ENCODE data around the gene TMEM88. TPM values are rescaled to one million over a fixed set of nuclear protein-coding genes. Genes with fewer than 3 reads are reported as not detected.

Gene TMEM88
- total and polyA plus RNA-seq, 2 of the 13 experiments (the other 11 are each of a cell fraction or from before 2014, with no cell fraction given): 0.31 to 0.66 TPM

DNA sequence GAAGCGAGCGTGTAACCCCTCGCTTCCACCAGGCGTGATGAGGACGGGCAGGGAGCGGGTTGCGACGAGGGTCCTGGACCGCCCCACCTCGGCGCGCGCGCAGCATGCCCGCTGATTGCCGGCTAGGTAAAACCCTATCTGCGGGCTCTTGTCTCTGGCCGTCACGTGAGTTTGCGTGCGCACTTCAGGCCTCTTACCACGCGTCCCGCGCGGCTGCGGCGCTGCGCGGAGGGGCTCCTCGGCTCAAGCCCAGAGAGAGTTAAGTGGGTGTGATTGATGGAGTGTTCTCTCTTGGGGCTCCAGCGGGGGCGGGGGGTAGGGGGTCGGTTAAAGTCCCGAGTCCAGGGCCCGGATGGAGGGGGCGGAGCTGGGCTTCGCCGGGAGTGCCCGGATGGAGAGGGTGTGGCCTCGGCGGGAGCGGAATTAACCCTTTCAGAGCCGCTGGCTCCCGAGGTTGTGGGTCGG, 12.9 kb upstream of the TMEM88 start (continued):
- TF ChIP-seq KDM1A (CRISPR knock-in tag; IDR thresholded peaks at IDR 0.05) (no peak), ZNF614 (CRISPR knock-in tag; IDR thresholded peaks at IDR 0.05; ENCODE audit: borderline replicate concordance) (no peak), CCDC6 (CRISPR knock-in tag; IDR thresholded peaks at IDR 0.05) (no peak), SKI (IDR thresholded peaks at IDR 0.05; ENCODE audit: partially characterized antibody) (no peak), SMAD1 (CRISPR knock-in tag; IDR thresholded peaks at IDR 0.05; ENCODE audit: borderline replicate concordance, low read depth) (peak; percentile 20; the same call in 1 of the 2 replicates), ZNF441 (CRISPR knock-in tag; IDR thresholded peaks at IDR 0.05; ENCODE audit: borderline replicate concordance) (no peak), HNF4G (IDR thresholded peaks at IDR 0.05; ENCODE audit: borderline replicate concordance, low read depth, low read length) (peak; percentile 66), HNF4G (CRISPR knock-in tag; IDR thresholded peaks at IDR 0.05; ENCODE audit: borderline replicate concordance, low read depth) (no peak; the same call in 1 of the 2 replicates), TCF7 (IDR thresholded peaks at IDR 0.05; ENCODE audit: low read depth) (no peak), MBNL3 (CRISPR knock-in tag; conservative IDR thresholded peaks at IDR 0.05) (no peak), ZNF724P (CRISPR knock-in tag; IDR thresholded peaks at IDR 0.05; ENCODE audit: borderline replicate concordance) (no peak), TOE1 (CRISPR knock-in tag; IDR thresholded peaks at IDR 0.05) (no peak), CHCHD3 (CRISPR knock-in tag; IDR thresholded peaks at IDR 0.05) (no peak), FOSL2 (CRISPR knock-in tag; IDR thresholded peaks at IDR 0.05) (no peak), PRPF4 (IDR thresholded peaks at IDR 0.05; ENCODE audit: low read depth, low read length, poor library complexity, severe bottlenecking) (no peak), ZFP37 (CRISPR knock-in tag; IDR thresholded peaks at IDR 0.05; ENCODE audit: borderline replicate concordance) (no peak), CEBPB (IDR thresholded peaks at IDR 0.05; ENCODE audit: borderline replicate concordance, low read depth, low read length) (no peak)
- TF ChIP-seq, protein P1, sequence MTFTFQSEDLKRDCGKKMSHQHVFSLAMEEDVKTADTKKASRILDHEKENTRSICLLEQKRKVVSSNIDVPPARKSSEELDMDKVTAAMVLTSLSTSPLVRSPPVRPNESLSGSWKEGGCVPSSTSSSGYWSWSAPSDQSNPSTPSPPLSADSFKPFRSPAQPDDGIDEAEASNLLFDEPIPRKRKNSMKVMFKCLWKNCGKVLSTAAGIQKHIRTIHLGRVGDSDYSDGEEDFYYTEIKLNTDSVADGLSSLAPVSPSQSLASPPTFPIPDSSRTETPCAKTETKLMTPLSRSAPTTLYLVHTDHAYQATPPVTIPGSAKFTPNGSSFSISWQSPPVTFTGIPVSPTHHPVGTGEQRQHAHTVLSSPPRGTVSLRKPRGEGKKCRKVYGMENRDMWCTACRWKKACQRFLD (CRISPR knock-in tag; IDR thresholded peaks at IDR 0.05; ENCODE audit: borderline replicate concordance): no peak; the same call in 1 of the 2 replicates
- TF ChIP-seq, protein P2, sequence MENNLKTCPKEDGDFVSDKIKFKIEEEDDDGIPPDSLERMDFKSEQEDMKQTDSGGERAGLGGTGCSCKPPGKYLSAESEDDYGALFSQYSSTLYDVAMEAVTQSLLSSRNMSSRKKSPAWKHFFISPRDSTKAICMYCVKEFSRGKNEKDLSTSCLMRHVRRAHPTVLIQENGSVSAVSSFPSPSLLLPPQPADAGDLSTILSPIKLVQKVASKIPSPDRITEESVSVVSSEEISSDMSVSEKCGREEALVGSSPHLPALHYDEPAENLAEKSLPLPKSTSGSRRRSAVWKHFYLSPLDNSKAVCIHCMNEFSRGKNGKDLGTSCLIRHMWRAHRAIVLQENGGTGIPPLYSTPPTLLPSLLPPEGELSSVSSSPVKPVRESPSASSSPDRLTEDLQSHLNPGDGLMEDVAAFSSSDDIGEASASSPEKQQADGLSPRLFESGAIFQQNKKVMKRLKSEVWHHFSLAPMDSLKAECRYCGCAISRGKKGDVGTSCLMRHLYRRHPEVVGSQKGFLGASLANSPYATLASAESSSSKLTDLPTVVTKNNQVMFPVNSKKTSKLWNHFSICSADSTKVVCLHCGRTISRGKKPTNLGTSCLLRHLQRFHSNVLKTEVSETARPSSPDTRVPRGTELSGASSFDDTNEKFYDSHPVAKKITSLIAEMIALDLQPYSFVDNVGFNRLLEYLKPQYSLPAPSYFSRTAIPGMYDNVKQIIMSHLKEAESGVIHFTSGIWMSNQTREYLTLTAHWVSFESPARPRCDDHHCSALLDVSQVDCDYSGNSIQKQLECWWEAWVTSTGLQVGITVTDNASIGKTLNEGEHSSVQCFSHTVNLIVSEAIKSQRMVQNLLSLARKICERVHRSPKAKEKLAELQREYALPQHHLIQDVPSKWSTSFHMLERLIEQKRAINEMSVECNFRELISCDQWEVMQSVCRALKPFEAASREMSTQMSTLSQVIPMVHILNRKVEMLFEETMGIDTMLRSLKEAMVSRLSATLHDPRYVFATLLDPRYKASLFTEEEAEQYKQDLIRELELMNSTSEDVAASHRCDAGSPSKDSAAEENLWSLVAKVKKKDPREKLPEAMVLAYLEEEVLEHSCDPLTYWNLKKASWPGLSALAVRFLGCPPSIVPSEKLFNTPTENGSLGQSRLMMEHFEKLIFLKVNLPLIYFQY (CRISPR knock-in tag; IDR thresholded peaks at IDR 0.05; ENCODE audit: borderline replicate concordance): peak; percentile 64; the same call in 1 of the 2 replicates
- TF ChIP-seq, protein P3, sequence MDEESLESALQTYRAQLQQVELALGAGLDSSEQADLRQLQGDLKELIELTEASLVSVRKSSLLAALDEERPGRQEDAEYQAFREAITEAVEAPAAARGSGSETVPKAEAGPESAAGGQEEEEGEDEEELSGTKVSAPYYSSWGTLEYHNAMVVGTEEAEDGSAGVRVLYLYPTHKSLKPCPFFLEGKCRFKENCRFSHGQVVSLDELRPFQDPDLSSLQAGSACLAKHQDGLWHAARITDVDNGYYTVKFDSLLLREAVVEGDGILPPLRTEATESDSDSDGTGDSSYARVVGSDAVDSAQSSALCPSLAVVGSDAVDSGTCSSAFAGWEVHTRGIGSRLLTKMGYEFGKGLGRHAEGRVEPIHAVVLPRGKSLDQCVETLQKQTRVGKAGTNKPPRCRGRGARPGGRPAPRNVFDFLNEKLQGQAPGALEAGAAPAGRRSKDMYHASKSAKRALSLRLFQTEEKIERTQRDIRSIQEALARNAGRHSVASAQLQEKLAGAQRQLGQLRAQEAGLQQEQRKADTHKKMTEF (CRISPR knock-in tag; IDR thresholded peaks at IDR 0.05): peak; percentile 39; the same call in 1 of the 2 replicates
- TF ChIP-seq, protein P4, sequence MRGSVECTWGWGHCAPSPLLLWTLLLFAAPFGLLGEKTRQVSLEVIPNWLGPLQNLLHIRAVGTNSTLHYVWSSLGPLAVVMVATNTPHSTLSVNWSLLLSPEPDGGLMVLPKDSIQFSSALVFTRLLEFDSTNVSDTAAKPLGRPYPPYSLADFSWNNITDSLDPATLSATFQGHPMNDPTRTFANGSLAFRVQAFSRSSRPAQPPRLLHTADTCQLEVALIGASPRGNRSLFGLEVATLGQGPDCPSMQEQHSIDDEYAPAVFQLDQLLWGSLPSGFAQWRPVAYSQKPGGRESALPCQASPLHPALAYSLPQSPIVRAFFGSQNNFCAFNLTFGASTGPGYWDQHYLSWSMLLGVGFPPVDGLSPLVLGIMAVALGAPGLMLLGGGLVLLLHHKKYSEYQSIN (CRISPR knock-in tag; IDR thresholded peaks at IDR 0.05; ENCODE audit: borderline replicate concordance): no peak
- TF ChIP-seq, protein P5, sequence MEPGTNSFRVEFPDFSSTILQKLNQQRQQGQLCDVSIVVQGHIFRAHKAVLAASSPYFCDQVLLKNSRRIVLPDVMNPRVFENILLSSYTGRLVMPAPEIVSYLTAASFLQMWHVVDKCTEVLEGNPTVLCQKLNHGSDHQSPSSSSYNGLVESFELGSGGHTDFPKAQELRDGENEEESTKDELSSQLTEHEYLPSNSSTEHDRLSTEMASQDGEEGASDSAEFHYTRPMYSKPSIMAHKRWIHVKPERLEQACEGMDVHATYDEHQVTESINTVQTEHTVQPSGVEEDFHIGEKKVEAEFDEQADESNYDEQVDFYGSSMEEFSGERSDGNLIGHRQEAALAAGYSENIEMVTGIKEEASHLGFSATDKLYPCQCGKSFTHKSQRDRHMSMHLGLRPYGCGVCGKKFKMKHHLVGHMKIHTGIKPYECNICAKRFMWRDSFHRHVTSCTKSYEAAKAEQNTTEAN (CRISPR knock-in tag; conservative IDR thresholded peaks at IDR 0.05): no peak

Data from HepG2 (cell line).